NCI-H82 treated with DMSO at 0.1 percent for 48 hours (cell line): ENCODE measurements around the gene P4HA1.

Experiments
- DNase-seq: peaks from one replicate; lab custom pipeline; 2025; ENCODE audit not compliant: unreplicated experiment; lab: John Stamatoyannopoulos, UW

P4HA1 gene

GRCh38 chr10:72981028-72981881, 115.4 kb downstream of the P4HA1 start:
- DNase-seq: no peak

- no peak for DNase-seq
These were observed 116.3 kb downstream of the P4HA1 start for GRCh38 chr10:72980348-72980747.

- DNase-seq: no peak
These were observed 117.0 kb downstream of the P4HA1 start for GRCh38 chr10:72979709-72980108.

GRCh38 chr10:72976886-72977285, 119.8 kb downstream of the P4HA1 start:
- DNase-seq: no peak
